ENCODE results near the gene MYO9B.

DNA sequence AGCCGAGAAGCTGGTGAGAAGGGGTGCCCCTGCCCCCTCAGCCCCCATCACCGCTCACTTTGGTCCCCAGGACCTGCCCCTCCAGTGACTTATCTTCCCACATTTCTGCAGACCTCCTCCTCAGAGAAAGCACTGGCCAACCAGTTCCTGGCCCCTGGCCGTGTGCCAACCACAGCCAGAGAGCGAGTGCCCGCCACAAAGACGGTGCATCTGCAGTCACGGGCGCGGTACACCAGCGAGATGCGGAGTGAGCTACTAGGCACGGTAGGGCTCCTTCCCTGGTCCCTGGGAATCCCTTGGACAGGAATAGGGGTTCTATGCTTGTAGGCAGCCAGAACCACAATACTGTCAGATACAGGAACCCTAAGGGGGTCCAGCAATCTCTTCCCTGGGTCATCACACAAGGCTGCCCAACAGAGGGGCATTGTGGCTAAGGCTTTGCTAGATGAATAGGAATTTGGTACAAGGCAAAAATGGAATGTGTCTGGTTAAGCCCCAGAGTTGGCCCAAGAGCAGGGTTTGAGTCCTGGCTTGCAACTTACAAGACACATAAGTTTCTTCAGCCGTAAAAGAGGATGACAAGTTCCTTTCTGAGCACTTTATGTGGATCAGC, 140.6 kb downstream of the MYO9B start:
- TF ChIP-seq, protein P1, sequence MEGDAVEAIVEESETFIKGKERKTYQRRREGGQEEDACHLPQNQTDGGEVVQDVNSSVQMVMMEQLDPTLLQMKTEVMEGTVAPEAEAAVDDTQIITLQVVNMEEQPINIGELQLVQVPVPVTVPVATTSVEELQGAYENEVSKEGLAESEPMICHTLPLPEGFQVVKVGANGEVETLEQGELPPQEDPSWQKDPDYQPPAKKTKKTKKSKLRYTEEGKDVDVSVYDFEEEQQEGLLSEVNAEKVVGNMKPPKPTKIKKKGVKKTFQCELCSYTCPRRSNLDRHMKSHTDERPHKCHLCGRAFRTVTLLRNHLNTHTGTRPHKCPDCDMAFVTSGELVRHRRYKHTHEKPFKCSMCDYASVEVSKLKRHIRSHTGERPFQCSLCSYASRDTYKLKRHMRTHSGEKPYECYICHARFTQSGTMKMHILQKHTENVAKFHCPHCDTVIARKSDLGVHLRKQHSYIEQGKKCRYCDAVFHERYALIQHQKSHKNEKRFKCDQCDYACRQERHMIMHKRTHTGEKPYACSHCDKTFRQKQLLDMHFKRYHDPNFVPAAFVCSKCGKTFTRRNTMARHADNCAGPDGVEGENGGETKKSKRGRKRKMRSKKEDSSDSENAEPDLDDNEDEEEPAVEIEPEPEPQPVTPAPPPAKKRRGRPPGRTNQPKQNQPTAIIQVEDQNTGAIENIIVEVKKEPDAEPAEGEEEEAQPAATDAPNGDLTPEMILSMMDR (IDR thresholded peaks at IDR 0.05) = no peak
- no peak for TF ChIP-seq POLR2A (IDR thresholded peaks at IDR 0.05)

All from heart left ventricle (tissue), 13 donors.